Erythroblast (primary cell): ENCODE data around the gene DAPK2.

Source experiments
- GATA1 ChIP-seq: IDR thresholded peaks from 2 replicates; pipeline ENCODE4 v1.6.1; 2011; ENCODE audit warnings: low read depth, mild to moderate bottlenecking, control low read depth, low read length, moderate library complexity
- POLR2A ChIP-seq: IDR thresholded peaks from 2 replicates; pipeline ENCODE4 v1.6.1; 2011; ENCODE audit warnings: mild to moderate bottlenecking, low read length

DNA sequence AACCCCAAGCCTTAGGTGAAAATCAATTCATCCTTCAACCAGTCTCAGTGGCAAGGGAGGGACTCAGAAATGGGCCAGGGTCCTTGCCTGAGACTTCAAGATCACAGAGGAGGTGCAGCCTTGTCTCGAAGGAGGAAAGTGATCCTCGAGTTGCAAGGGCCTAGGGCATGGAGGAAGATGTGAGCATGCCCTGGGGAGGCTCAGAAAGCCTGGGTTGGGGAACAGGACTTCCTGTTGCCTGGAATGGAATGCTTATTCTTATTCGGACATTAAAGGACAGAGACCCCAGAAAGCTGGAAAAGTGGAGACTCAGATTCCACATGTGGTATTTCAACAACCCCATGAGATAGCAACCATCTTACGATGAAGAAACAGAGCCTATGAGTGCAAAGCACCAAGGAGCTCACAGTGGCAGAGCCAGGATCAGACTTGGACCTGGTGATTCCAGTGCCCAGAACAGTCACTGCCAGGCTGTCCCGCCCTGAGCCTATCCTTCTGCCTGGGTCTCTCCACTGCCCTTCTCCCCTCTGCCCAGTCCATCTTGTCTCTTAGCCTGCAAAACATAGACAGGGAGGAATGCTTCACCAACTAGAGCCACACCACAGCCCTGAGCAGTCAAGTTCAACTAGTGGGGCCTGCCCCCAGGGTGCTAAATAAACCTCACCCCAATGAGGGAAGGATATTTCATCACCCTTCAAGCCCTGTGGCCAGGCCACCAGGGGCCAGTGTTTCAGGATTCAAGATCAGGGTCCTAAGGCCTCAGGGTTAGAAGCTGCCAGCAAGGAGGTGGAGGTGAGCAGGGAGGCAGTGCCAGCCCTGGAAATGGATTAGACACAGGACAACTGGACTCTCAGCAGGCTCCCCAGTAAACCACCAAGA lies 21.9 kb downstream of the DAPK2 start:
- TF ChIP-seq POLR2A (no peak), GATA1 (no peak)
